Measurements from ENCODE around the gene ZNF367.

ZNF367 gene

GRCh38 chr9:96448546-96449170 is 30.5 kb upstream of the ZNF367 start:
- Mint-ChIP-seq H3K27me3 (no peaks in the 10 kb centered on the region), H3K27ac (no peak overlapping the region), H3K4me3 (no peak overlapping the region), H3K9me3 (no peaks in the 10 kb centered on the region), H3K4me1 (peaks cover 18% of the 10 kb centered on the region), H3K36me3 (peaks cover 3% of the 10 kb centered on the region)
- ATAC-seq = no peak

- H3K9me3 Mint-ChIP-seq = no peaks in the 10 kb centered on the region
- H3K36me3 Mint-ChIP-seq = no peaks in the 10 kb centered on the region
- ATAC-seq = no peak
- H3K27me3 Mint-ChIP-seq = no peaks in the 10 kb centered on the region
- peaks cover 14% of the 10 kb centered on the region for H3K4me1 Mint-ChIP-seq
- no peak overlapping the region for H3K27ac Mint-ChIP-seq
- no peak overlapping the region for H3K4me3 Mint-ChIP-seq
Measured at GRCh38 chr9:96447406-96447805, 29.2 kb upstream of the ZNF367 start.

DNA sequence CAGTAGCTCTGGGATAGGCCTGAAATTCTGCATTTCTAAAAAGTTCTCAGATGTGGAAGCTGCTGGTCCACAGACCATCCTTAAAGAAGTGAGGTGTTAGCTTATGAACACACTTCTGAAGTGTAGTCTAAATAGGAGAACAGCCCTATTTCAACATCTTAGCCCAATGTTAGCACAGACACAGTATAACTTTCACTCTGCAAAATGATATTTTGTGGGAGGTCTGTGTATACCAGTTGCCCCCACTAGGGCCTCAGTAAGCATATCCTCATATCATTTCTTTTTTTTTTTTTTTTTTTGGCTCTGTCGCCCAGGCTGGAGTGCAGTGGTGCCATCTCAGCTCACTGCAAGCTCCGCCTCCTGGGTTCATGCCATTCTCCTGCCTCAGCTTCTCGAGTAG is 24.3 kb upstream of the ZNF367 start:
- H3K36me3 Mint-ChIP-seq = no peaks in the 10 kb centered on the region

DNA sequence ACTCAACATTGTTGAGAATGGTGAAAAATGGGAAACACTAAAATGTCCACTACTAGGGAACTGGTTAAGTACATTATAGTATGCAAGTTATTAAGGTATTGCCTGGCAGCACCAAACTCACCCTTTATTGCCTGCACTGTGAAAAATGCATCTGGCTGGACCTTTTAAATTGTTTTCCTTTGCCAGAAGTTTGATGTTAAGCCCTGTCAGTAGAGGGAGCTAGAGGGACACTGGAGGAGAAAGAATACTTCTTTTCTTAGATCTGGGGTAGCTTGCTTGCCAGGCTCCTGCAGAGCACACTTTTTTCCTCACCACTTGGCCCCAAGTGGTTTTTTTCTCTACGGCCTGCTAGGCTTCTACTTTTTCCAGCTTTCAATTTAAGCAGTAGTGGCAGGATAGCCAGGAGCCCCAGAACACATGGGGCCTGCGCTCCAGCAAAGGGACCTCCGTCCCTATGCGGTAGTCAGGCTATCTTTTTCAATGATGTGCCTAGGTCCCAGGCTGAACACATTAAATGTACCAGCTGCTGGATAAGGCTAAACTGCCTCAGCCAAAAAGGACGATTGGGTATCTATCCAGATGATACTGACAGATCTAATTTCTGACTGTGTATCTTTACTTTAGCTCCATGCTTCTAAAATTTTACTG is 23.8 kb upstream of the ZNF367 start:
- Mint-ChIP-seq H3K27ac (no peak overlapping the region), H3K9me3 (no peaks in the 10 kb centered on the region), H3K4me3 (no peak overlapping the region), H3K27me3 (no peaks in the 10 kb centered on the region), H3K36me3 (no peaks in the 10 kb centered on the region), H3K4me1 (no peaks in the 10 kb centered on the region)
- ATAC-seq = no peak

More for the DNA sequence above, 24.3 kb upstream of the ZNF367 start:
- Mint-ChIP-seq H3K9me3 (no peaks in the 10 kb centered on the region), H3K4me1 (no peaks in the 10 kb centered on the region), H3K27ac (no peak overlapping the region), H3K27me3 (no peaks in the 10 kb centered on the region), H3K4me3 (no peak overlapping the region)
- ATAC-seq = no peak

GRCh38 chr9:96440671-96441199 is 22.6 kb upstream of the ZNF367 start:
- no peak overlapping the region for H3K27ac Mint-ChIP-seq
- no peaks in the 10 kb centered on the region for H3K36me3 Mint-ChIP-seq
- no peak overlapping the region for H3K4me3 Mint-ChIP-seq
- ATAC-seq = no peak
- no peaks in the 10 kb centered on the region for H3K27me3 Mint-ChIP-seq
- H3K9me3 Mint-ChIP-seq = no peaks in the 10 kb centered on the region
- H3K4me1 Mint-ChIP-seq = no peaks in the 10 kb centered on the region

DNA sequence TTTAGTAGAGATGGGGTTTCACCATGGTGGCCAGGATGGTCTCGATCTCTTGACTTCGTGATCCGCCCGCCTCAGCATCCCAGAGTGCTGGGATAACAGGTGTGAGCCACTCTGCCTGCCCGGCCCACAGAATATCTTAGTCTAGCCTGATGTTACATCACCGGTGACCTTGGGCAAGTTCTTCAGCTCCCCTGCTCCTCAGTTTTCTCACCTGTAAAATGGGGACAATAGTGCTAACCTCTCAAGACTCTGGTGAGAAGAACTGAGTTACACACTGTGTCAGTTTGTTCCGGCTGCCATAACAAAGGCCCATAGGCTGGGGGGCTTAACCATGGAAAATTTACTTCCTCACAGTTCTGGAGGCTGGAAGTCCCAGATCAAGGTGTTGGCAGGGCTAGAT is 19.3 kb upstream of the ZNF367 start:
- ATAC-seq = no peak
- Mint-ChIP-seq H3K4me1 (no peaks in the 10 kb centered on the region), H3K4me3 (no peak overlapping the region), H3K36me3 (no peaks in the 10 kb centered on the region), H3K9me3 (no peaks in the 10 kb centered on the region), H3K27ac (no peak overlapping the region), H3K27me3 (peaks cover 13% of the 10 kb centered on the region)

GRCh38 chr9:96436456-96437126 is 18.4 kb upstream of the ZNF367 start:
- no peaks in the 10 kb centered on the region for H3K9me3 Mint-ChIP-seq
- no peak overlapping the region for H3K4me3 Mint-ChIP-seq
- no peak overlapping the region for H3K27ac Mint-ChIP-seq
- no peak for ATAC-seq
- H3K27me3 Mint-ChIP-seq = peaks cover 13% of the 10 kb centered on the region
- no peaks in the 10 kb centered on the region for H3K4me1 Mint-ChIP-seq
- H3K36me3 Mint-ChIP-seq = no peaks in the 10 kb centered on the region

DNA sequence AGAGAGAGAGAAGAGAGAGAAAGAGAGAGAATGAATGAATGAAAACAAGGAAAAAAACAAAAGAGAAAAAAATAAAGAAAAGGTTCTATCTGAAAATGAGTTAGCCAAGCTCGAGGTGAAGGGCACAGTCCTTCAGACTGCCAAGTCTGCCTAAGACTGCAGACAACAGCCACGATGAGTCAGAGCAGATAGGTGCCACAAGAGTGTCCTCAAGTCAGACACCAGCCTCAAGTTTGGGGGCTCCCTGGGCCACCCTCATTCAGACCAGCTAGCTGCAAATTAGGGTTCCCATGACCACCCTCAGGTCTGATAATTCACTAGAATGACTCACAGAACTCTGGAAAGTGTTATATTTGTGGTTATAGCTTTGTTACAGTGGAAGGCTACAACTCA is 17.9 kb upstream of the ZNF367 start:
- Mint-ChIP-seq H3K9me3 (no peaks in the 10 kb centered on the region), H3K4me1 (no peaks in the 10 kb centered on the region), H3K27me3 (peaks cover 13% of the 10 kb centered on the region), H3K4me3 (no peak overlapping the region), H3K36me3 (no peaks in the 10 kb centered on the region), H3K27ac (no peak overlapping the region)
- no peak for ATAC-seq

- Mint-ChIP-seq H3K9me3 (no peaks in the 10 kb centered on the region), H3K27ac (no peak overlapping the region), H3K27me3 (peaks cover 13% of the 10 kb centered on the region), H3K36me3 (no peaks in the 10 kb centered on the region), H3K4me3 (no peak overlapping the region), H3K4me1 (no peaks in the 10 kb centered on the region)
- ATAC-seq = no peak
Measured at GRCh38 chr9:96435345-96435744, 17.2 kb upstream of the ZNF367 start.

DNA sequence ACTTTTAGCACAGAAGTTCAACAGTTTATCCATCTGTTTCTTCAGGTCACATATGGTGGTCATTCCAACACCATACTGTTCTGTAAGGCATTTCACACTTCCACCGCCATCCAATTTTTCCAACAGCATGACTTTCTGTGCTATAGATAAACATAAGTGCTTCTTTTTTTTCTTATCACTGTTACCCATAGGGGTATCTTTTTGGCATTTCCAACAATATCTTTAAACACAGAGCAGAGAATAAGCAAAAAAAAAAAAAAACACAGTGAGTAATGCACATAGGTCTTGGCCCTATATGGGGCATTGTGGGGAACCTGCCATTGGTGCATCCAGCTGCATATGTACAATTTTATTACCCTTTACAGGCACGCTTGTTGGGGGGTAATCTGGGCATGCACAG is 12.2 kb upstream of the ZNF367 start:
- peaks cover 13% of the 10 kb centered on the region for H3K27me3 Mint-ChIP-seq
- H3K4me3 Mint-ChIP-seq = no peak overlapping the region
- ATAC-seq = no peak
- no peaks in the 10 kb centered on the region for H3K9me3 Mint-ChIP-seq
- H3K27ac Mint-ChIP-seq = no peak overlapping the region
- no peaks in the 10 kb centered on the region for H3K36me3 Mint-ChIP-seq
- no peaks in the 10 kb centered on the region for H3K4me1 Mint-ChIP-seq

DNA sequence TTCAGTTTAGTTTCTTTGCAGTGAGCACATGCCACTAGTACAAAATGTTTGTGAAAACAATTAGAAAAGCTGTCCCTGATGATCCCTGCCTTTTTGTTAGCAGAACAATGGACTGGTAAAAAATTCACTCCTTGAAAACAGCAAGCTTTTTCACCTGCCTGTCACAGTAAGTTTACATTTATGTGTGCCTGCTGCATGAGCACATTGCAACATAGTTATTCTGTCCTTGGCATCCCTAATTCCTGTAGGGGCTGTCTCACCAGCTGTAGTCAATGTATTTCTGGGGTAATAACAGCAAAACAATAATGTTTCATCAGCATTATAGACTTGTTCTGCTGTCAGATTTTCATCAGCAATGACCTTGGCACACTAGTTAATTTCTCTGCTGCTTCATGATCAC is 11.6 kb upstream of the ZNF367 start:
- no peaks in the 10 kb centered on the region for H3K36me3 Mint-ChIP-seq
- no peak for ATAC-seq
- H3K27me3 Mint-ChIP-seq = peaks cover 13% of the 10 kb centered on the region
- H3K4me1 Mint-ChIP-seq = no peaks in the 10 kb centered on the region
- no peaks in the 10 kb centered on the region for H3K9me3 Mint-ChIP-seq
- no peak overlapping the region for H3K4me3 Mint-ChIP-seq
- H3K27ac Mint-ChIP-seq = no peak overlapping the region

DNA sequence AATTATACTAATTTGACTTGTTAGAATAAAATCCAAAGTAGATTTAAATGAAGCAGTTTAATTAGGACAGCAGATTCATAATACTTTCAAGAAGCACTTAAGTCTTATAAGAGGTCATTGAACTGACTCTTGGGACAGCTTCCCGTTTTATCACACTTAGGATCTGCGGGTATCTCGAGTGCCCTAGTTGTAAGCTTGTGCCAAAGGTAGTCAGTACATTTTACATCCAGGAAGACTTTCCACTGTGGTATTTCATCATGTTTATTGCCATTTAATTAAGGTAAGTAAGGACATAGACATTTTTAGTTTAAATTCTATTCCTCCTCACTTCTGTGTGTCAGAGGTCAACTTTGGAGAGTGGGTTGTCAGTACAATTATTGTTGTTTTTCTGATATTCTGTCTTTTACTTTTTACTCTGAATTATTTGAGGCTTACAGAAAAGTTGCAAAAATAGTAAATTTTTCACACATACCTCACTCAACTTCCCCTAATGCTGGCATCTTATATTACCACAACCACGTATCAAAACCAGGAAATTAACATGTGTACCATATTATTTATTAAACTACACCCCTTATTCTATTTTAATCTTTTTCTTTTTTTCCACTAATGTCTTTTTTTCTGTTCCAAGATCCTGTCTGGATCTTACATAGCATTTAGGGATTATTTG is 7.5 kb upstream of the ZNF367 start:
- no peak overlapping the region for H3K4me3 Mint-ChIP-seq
- H3K36me3 Mint-ChIP-seq = no peaks in the 10 kb centered on the region
- no peaks in the 10 kb centered on the region for H3K9me3 Mint-ChIP-seq
- no peak for ATAC-seq
- H3K27me3 Mint-ChIP-seq = no peaks in the 10 kb centered on the region
- peaks cover 8% of the 10 kb centered on the region for H3K4me1 Mint-ChIP-seq
- no peak overlapping the region for H3K27ac Mint-ChIP-seq

- H3K27me3 Mint-ChIP-seq = no peaks in the 10 kb centered on the region
- no peaks in the 10 kb centered on the region for H3K36me3 Mint-ChIP-seq
- no peak for ATAC-seq
- H3K9me3 Mint-ChIP-seq = no peaks in the 10 kb centered on the region
- no peak overlapping the region for H3K4me3 Mint-ChIP-seq
- H3K4me1 Mint-ChIP-seq = peaks cover 24% of the 10 kb centered on the region
- no peak overlapping the region for H3K27ac Mint-ChIP-seq
Measured at GRCh38 chr9:96423985-96424336, 5.8 kb upstream of the ZNF367 start.

- no peaks in the 10 kb centered on the region for H3K36me3 Mint-ChIP-seq
- H3K27ac Mint-ChIP-seq = no peak overlapping the region
- no peaks in the 10 kb centered on the region for H3K9me3 Mint-ChIP-seq
- no peaks in the 10 kb centered on the region for H3K27me3 Mint-ChIP-seq
- H3K4me1 Mint-ChIP-seq = peaks cover 24% of the 10 kb centered on the region
- H3K4me3 Mint-ChIP-seq = no peak overlapping the region
- no peak for ATAC-seq
Measured at GRCh38 chr9:96423322-96423984, 5.3 kb upstream of the ZNF367 start.

All from stimulated activated memory B cell treated with anti-CD40 and anti-IgM and Interleukin-4, amounts not matched to agents 10 μg/mL and 1 μg/mL and 100 μg/mL, for 72 hours (primary cell).